Measurements from ENCODE around the gene FBXW8.
"Not testable (repeated sequence)": the region's sequence is repeated elsewhere in the genome, so short reads cannot be mapped to it uniquely, and the experiment has no call there.

The FBXW8 gene

DNA sequence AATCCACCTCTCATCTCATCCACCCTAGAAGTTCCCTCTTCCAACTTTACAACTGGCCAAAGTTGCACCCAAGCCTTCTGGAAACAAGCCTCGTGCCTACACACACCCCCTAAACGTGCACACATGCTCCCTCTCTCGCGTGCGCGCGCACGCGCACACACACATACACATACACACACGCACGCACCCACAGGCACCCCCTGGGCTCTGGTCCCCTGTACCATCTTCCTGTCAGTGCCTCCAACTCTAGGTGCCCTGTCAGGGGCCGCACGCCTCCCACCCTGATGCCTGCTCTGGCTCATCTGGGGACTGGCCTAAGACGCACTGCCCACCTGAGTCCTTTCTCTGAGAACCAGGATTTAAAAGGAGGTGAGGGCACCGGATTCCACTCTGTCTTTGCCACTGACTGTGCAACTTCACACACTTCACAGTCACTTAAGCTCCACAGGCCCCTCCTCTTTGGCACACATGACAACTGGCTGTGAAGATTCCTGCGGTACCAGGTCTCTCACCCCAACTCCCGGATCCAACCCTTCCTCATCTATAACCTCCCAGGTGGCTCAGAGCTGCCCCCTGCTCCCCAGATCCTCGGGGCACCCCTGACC is 142.9 kb downstream of the FBXW8 start:
- no peak for DNase-seq (ENCODE audit: low spot score)

DNA sequence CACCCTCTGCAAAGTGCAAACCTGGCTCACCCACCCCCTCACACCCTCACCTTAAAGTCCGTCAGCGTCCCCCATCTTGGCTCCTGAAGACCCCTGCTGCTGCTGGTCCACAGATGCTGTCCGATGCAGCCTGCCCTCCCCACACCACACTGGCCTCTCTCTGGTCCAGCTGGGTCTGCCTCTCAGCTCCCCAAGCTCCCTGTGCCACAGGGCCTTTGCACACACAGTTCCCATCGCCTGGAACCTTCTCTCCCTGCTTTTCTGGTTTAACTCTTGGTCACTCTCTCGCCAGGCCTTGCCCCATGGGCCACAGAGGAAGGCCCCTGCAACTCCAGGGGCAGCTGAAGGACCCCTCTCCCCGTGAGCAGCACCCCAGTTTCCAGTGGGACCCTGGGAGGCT is 143.5 kb downstream of the FBXW8 start:
- DNase-seq (ENCODE audit: low spot score): no peak

- not testable (repeated sequence) for DNase-seq (ENCODE audit: low spot score)
These were observed 146.9 kb downstream of the FBXW8 start for GRCh38 chr12:117057626-117058025.

DNA sequence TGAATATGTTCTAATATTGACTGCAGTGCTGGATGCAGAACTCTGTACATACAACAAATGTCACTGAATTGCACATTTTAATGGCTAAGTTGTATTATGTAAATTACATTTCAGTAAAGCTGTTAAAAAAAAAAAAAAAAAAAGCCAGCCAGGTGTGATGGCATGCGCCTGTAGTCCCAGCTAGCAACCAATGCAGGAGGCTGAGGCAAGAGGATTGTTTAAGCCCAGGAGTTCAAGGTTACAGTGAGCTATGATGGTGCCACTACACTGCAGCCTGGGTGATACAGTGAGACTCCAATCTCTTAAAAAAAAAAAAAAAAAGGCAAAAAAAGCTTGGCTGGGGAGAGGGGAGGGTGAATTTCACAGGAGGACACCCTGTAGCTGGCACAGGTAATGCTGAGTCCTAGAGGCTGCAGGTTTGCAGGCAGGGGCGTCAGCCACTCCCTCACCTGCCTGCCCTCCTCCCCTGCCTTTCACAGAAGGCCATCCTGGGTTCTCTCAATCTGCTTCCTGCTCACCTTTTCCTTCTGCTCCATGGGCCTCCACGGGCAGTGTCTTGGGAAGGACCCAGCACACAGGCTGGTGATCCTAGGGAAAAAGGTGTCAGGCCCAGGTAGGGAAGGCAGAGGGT is 147.8 kb downstream of the FBXW8 start:
- DNase-seq (ENCODE audit: low spot score): no peak

DNA sequence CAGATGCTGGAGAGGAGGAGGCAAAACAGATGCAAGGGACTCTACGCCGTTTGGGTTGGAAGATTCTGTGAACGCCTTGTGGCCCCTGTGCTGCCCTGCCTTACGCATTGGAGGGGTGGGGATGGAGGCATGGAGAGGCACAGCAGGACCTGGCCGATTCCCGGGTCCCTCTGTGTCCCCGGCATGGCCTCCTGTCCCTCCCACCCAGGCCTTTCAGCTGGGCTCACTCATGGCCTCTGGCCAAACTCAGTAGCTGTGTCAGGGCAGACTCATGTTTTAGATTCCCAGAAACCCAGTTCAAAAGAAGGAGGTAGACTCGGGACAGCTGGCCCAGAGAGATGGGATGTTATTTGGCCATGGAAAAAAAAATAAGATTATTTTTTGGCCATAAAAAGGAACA is 148.4 kb downstream of the FBXW8 start:
- DNase-seq (ENCODE audit: low spot score): no peak

GRCh38 chr12:117060246-117060928 is 149.6 kb downstream of the FBXW8 start:
- no peak for DNase-seq (ENCODE audit: low spot score)

DNA sequence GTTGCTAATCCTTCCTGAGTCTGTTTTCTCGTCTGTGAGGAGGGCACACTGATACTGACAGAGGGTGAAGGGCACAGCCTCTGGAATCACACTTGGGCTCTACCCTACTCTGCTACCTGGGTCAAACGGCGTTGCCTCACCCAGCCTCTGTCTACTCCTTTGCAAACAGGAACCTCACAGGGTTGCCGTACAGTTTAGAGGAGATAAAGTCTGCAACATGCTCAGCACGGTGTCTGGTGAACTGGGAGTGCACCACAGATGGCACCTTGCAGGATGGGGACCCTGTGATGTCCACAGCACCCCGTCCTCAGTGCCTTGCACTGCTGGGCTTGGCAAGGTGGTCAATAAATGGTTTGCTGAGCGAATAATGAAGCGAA is 150.2 kb downstream of the FBXW8 start:
- DNase-seq (ENCODE audit: low spot score): no peak

- no peak for DNase-seq (ENCODE audit: low spot score)
These were observed 150.9 kb downstream of the FBXW8 start for GRCh38 chr12:117061555-117062079.

- no peak for DNase-seq (ENCODE audit: low spot score)
These were observed 152.6 kb downstream of the FBXW8 start for GRCh38 chr12:117063162-117063911.

DNA sequence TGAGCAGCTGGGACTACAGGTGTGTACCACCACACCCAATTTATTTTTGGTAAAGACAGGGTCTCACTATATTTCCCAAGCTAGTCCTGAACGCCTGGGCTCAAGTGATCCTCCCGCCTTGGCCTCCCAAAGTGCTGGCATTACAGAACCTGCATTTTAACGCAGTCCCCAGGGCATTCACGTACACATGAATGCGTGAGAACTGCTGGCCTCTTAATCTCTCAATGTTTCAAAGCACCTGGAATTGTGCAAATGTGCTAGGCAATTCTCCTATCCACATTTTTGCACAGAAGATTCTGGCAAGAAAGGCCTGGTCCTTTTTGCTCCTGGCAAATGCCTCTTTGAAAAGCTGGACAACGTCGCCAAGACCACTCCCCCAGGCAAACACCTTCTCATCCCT is 153.3 kb downstream of the FBXW8 start:
- DNase-seq (ENCODE audit: low spot score): no peak

DNA sequence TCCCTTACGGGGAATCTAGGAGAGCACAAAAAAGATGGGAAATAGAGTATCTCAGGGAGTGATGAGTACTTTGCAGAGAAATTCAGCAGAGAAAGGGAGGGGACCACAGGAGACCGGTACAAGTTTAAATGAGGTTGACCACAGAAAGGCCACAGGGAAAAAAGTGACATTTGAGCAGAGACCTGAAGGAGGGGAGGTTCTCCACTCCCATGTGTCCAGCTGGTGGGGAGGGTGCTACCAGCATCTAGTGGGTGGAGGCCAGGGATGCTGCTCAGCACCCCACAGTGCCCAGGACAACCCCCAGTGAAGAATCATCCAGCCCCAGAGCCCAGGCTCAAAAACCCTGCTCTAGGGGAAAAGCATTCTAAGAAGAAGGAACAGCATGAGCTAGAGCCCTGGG is 153.8 kb downstream of the FBXW8 start:
- no peak for DNase-seq (ENCODE audit: low spot score)

GRCh38 chr12:117067016-117067415 is 156.3 kb downstream of the FBXW8 start:
- no peak for DNase-seq (ENCODE audit: low spot score)

DNA sequence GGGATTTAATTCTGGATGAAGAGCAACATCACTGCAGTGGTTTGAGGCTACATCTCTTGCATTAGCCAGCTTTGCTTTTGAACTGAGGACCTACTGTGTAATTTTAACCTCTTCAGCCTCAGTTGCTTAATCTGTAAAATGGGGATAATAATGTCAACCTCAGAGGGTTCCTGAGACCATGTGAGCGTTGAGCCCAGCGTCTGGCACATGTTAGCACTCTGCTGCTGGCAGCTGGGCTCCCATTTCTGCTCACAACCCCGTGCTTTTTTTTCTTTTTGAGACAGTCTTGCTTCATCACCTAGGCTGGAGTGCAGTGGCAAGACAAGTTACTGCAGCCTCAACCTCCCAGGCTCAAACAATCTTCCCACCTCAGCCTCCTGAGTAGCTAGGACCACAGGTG is 156.9 kb downstream of the FBXW8 start:
- no peak for DNase-seq (ENCODE audit: low spot score)

GRCh38 chr12:117068492-117068891 is 157.7 kb downstream of the FBXW8 start:
- no peak for DNase-seq (ENCODE audit: low spot score)

DNA sequence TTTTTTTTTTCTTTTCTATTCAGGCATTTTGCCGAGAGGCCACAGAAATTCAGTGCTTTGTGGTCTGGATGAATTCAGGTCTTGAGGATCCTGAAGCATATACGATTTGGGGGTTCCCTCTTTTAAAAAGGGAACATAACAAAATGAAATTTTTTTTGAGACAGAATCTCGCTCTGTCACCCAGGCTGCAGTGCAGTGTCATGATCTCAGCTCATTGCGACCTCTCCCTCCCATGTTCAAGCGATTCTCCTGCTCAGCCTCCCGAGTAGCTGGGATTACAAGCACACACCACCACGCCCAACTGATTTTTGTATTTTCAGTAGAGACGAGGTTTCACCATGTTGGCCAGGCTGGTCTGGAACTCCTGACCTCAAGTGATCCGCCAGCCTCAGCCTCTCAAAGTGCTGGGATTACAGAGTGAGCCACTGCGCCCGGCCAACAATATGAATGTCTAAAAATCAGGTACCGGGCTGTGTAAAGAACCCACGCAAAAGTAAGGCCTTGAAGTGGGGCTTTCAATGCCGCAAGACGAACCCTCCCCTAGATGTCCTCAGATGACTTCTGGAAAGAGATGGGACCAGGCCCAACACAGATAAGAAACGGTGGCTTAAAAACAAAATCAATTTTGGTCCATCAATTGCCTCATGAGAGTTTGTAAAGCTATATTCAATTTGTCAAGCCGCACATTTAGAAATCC is 158.5 kb downstream of the FBXW8 start:
- DNase-seq (ENCODE audit: low spot score): no peak

DNA sequence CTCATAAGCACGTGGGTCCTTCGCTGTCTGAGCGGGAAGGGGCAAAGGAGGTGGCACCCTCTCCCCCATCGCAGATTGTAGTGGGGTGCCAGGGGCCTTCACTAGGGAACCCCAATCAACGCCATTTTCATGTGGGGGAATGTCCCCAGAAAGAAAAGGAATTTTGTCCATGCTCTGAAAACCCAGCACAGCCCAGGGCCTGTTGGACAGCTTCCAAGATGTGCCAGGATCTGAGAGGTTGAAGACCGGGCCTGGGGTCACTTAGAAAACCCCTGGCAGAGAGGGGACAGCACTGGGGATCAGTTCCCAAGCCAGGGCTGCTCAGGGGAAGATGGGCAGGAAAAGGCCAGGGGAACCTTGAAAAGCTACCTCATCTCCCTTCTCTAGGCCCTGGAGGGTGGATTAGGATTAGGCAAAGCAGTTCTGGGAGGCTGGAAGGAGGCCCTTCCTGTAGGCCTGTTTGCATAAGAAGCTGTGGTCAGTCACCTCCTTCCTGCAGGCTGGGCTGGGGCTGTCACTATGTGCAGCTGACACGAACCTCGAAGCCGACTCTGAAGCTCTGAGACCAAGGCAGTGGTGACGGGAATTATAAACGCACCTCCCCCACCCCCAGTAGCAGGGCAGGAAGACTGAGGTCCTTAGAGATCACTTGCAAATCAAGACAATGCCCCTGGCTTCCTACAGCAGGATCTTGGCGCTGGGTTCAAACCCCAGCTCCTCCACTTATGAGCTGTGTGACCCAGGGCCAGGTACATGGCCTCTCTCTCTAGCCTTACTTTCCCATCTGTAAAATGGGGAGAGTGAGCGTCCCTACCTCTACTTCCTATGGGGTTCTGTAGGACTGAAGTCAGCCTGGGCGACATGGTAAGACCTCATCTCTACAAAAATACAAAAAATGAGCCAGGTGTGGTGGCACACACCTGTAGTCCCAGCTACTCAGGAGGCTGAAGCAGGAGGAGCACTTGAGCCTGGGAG is 159.5 kb downstream of the FBXW8 start:
- DNase-seq (ENCODE audit: low spot score): no peak

DNA sequence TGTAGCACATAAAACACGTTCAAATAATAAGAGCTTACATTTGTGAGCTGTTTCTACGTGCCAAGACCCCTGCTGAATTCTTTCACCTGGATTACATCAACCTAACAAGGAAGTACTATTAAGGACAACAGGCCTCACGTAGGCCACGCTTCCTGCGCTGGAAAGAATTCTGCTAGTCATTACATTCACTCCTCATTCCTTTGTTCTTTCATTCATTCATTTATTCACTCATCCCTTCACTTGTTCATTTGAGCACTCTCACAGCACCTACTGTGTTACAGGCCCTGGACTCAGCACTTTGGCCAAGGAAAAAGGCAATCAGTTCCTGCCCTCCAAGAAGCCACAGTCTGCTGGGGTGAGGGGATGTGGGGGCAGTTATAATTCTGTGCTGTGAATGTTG is 160.3 kb downstream of the FBXW8 start:
- DNase-seq (ENCODE audit: low spot score): no peak

DNA sequence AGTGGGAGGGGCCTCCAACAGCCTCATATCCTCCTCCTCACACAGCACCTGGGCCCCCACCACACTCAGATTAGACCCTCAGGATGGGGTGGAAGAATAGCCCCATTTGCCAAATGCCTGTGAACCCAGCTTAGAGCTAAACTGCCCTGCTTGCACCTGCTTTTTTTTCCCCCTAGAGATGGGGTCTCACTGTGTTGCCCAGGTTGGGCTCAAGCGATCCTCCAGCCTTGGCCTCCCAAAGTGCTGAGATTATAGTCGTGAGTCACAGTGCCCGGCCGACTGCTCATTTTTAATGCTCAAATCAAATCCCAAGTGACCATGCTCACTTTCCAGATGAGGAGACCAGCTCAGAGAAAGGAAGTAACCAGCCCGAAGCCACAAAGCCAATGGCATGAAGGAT is 161.4 kb downstream of the FBXW8 start:
- DNase-seq (ENCODE audit: low spot score): no peak

- no peak for DNase-seq (ENCODE audit: low spot score)
These were observed 162.2 kb downstream of the FBXW8 start for GRCh38 chr12:117072736-117073490.

GRCh38 chr12:117073611-117074010 is 162.9 kb downstream of the FBXW8 start:
- DNase-seq (ENCODE audit: low spot score): no peak
